C4-2B (cell line): ENCODE results near the gene MRTO4.

Source experiments
- H3K27ac ChIP-seq: fragments of 450-650 bp; 2 replicates; pipeline ENCODE4 v1.5.1; 2017
- CTCF ChIP-seq: fragments of 450-650 bp; conservative IDR thresholded peaks from 2 replicates; pipeline ENCODE4 v1.5.1; 2017; ENCODE audit warnings: mild to moderate bottlenecking
- ZFX ChIP-seq: fragments of 450-650 bp; IDR thresholded peaks from 2 replicates; pipeline ENCODE4 v1.6.1; 2017

MRTO4 gene

GRCh38 chr1:19206947-19207346 lies 44.7 kb upstream of the MRTO4 start:
- no peak for TF ChIP-seq CTCF
- no peak for TF ChIP-seq ZFX
- no peak overlapping the region for H3K27ac ChIP-seq

- TF ChIP-seq CTCF, result no peak
- no peak for TF ChIP-seq ZFX
- H3K27ac ChIP-seq, result peak overlapping the region; percentile 82
Observed at GRCh38 chr1:19208710-19209438, 42.7 kb upstream of the MRTO4 start.

GRCh38 chr1:19209439-19209989 lies 42.1 kb upstream of the MRTO4 start:
- TF ChIP-seq ZFX (no peak), CTCF (no peak)
- H3K27ac ChIP-seq, result peak overlapping the region; percentile 82

GRCh38 chr1:19209990-19210771 lies 41.4 kb upstream of the MRTO4 start, which contains the start of gene UBR4:
TSS of gene UBR4 (minus strand) at chr1:19210266. CDS start at chr1:19210248, 18 bp downstream.
- peak within 1 kb of the TSS; percentile 82 for H3K27ac ChIP-seq
- TF ChIP-seq CTCF, result no peak

GRCh38 chr1:19210772-19211549 lies 40.6 kb upstream of the MRTO4 start:
- no peak for TF ChIP-seq CTCF
- TF ChIP-seq ZFX, result no peak
- peak overlapping the region; percentile 82 for H3K27ac ChIP-seq

- H3K27ac ChIP-seq, result no peak overlapping the region
Observed at GRCh38 chr1:19212167-19212566, 39.4 kb upstream of the MRTO4 start.

More at GRCh38 chr1:19212167-19212566, 39.4 kb upstream of the MRTO4 start:
- TF ChIP-seq CTCF (no peak), ZFX (no peak)
